ENCODE measurements around the gene CDC42EP5.
A peak's percentile ranks its signal among the peaks of the same experiment; 100 is the strongest.
"Not testable (repeated sequence)": the region's sequence is repeated elsewhere in the genome, so short reads cannot be mapped to it uniquely, and the experiment has no call there.

The CDC42EP5 gene

DNA sequence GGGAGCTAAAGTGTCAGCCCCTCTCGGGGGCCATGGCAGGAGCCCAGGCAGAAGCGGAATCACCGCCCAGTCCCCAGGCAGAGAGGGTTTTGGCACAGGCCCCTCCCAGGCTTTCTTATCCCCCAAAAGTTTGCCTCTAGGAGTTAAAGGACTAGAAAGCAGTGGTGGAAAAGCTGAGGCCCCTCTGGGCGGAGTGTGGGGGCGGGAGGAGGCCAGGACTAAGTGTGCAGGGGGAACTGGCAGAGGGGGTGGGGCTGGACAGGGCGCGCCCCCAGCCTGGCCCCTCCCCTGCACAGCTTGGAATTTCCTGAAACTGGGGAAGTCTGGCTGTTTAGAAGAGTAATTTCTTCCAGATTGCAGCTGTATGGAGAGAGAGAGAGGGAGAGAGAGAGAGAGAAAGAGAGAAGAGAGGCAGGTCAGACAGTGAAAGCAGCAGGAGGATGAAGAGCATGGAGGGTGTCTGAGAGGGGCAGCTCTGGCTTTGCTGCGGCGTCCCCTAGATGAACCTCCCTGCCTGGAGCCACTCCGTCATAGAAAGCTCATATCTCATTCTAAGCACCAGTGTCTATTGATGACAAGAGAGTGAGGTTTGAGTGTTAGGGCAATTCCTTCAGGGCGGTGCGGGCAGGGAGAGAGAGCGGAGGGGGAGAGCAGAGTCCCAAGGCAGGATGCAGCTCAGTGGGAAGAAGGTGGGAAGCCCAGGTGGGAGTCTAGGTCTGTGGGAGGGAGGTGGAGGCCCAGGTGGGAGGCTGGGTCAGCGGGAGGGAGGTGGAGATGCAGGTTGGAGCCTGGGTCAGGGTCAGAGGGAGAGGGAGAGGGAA, at the start of gene CDC42EP5:
TSS of gene CDC42EP5 (minus strand) at position 226 of the 821 bp plus-strand sequence. CDS start 7,749 bp downstream, outside the sequence.
- no peak for TF ChIP-seq Cebpa-rat (IDR thresholded peaks at IDR 0.05)
- no peaks in the 10 kb centered on the region for H3K36me3 ChIP-seq
- peaks cover 0 to 56% (median 0%) of the 10 kb centered on the region in 11 experiments; a peak in 8 of 22 replicates for H3K27me3 ChIP-seq
- no peaks in the 10 kb centered on the region for H3K9me3 ChIP-seq (replicated peaks in 1 of 11)
- peak within 1 kb of the TSS in 9 of 10 experiments; percentile 28 to 62 (median 50); a peak in 13 of 20 replicates for H3K4me3 ChIP-seq
- peak within 1 kb of the TSS; percentile 65 to 95 (median 85) for H3K4me2 ChIP-seq
- H4K20me1 ChIP-seq, result peaks cover 0 to 7% (median 0%) of the 10 kb centered on the region in 11 experiments; a peak in 4 of 22 replicates
- H3K27ac ChIP-seq, result peak within 1 kb of the TSS in 8 of 11 experiments; percentile 0 to 56 (median 42); a peak in 10 of 22 replicates
- peaks cover 46 to 51% (median 47%) of the 10 kb centered on the region in 10 experiments for H3K4me1 ChIP-seq
- peak within 1 kb of the TSS; percentile 42 to 73 (median 56); a peak in 19 of 22 replicates for H3K9ac ChIP-seq

GRCh38 chr19:54521860-54522513, 48.9 kb upstream of the CDC42EP5 start:
- H3K9me3 ChIP-seq (replicated peaks in 1 of 11), result peaks cover 1 to 7% (median 5%) of the 10 kb centered on the region in 11 experiments; a peak in 19 of 22 replicates
- H3K4me3 ChIP-seq, result 0 out of 20 replicates have a peak overlapping the region, but pooled peaks of 1 of the 10 experiments have one; percentile 28
- peak overlapping the region; percentile 75 to 96 (median 86) for H3K4me2 ChIP-seq
- H3K9ac ChIP-seq, result peak overlapping the region in 5 of 11 experiments; percentile 46 to 68 (median 60); a peak in 10 of 22 replicates
- H3K27ac ChIP-seq, result peak overlapping the region in 7 of 11 experiments; percentile 21 to 83 (median 81); a peak in 14 of 22 replicates
- H3K27me3 ChIP-seq, result peaks cover 0 to 18% (median 0%) of the 10 kb centered on the region in 11 experiments; a peak in 3 of 22 replicates
- no peaks in the 10 kb centered on the region for H4K20me1 ChIP-seq
- H3K36me3 ChIP-seq, result no peaks in the 10 kb centered on the region
- TF ChIP-seq Cebpa-rat (IDR thresholded peaks at IDR 0.05), result no peak
- H3K4me1 ChIP-seq, result peaks cover 58 to 76% (median 74%) of the 10 kb centered on the region in 10 experiments

- Histone ChIP-seq H3K9ac (peak overlapping the region in 9 of 11 experiments; percentile 9 to 68 (median 46); a peak in 13 of 22 replicates), H3K27me3 (peaks cover 0 to 18% (median 0%) of the 10 kb centered on the region in 11 experiments; a peak in 3 of 22 replicates), H3K36me3 (no peaks in the 10 kb centered on the region), H3K9me3 (replicated peaks in 1 of 11) (no peaks in the 10 kb centered on the region), H3K4me1 (peaks cover 59 to 77% (median 74%) of the 10 kb centered on the region in 10 experiments), H4K20me1 (no peaks in the 10 kb centered on the region), H3K4me2 (peak overlapping the region; percentile 75 to 96 (median 86)), H3K4me3 (peak overlapping the region in 5 of 10 experiments; percentile 2 to 31 (median 11); a peak in 6 of 20 replicates), H3K27ac (peak overlapping the region in 9 of 11 experiments; percentile 14 to 83 (median 66); a peak in 16 of 22 replicates)
- no peak for TF ChIP-seq Cebpa-rat (IDR thresholded peaks at IDR 0.05)
Observed at GRCh38 chr19:54521022-54521859, 48.1 kb upstream of the CDC42EP5 start.

DNA sequence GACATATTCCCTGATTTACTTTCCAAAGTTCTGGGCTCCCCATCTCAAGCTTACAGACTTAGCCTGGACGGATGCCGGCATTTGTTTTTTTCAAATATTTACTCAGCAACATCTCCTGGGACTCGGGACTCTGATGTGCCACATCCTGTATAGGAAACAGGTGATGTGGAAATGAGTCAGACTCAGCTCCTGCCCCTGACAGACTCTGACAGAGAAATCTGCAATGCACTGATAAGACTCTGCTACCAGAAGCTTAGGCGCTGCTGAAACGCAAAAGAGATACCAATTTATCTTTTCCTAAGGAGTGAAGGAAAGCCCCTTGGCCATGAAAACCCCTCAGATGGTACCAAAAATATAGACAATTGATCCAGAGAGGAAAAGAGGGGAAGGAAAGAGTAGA, 45.7 kb upstream of the CDC42EP5 start:
- H3K27me3 ChIP-seq, result peaks cover 0 to 27% (median 0%) of the 10 kb centered on the region in 11 experiments; a peak in 7 of 22 replicates
- H3K27ac ChIP-seq, result peak overlapping the region in 8 of 11 experiments; percentile 27 to 83 (median 74); a peak in 14 of 22 replicates
- no peaks in the 10 kb centered on the region for H4K20me1 ChIP-seq
- no peaks in the 10 kb centered on the region for H3K36me3 ChIP-seq
- peak overlapping the region in 6 of 11 experiments; percentile 18 to 72 (median 68); a peak in 13 of 22 replicates for H3K9ac ChIP-seq
- peak overlapping the region in 10 of 11 experiments; percentile 59 to 96 (median 88); a peak in 20 of 22 replicates for H3K4me2 ChIP-seq
- peaks cover 53 to 70% (median 64%) of the 10 kb centered on the region in 10 experiments for H3K4me1 ChIP-seq
- TF ChIP-seq Cebpa-rat (IDR thresholded peaks at IDR 0.05), result peak in 2 of 11 experiments; percentile 39 to 74; a peak in 3 of 22 replicates
- H3K9me3 ChIP-seq (replicated peaks in 1 of 11), result no peaks in the 10 kb centered on the region
- H3K4me3 ChIP-seq, result no peak overlapping the region; a peak in 2 of 20 replicates

- Histone ChIP-seq H3K27me3 (peaks cover 0 to 27% (median 0%) of the 10 kb centered on the region in 11 experiments; a peak in 7 of 22 replicates), H3K36me3 (no peaks in the 10 kb centered on the region)
Observed at GRCh38 chr19:54517483-54517882, 44.4 kb upstream of the CDC42EP5 start.

GRCh38 chr19:54515156-54515555, 42.1 kb upstream of the CDC42EP5 start:
- no peaks in the 10 kb centered on the region for H3K9me3 ChIP-seq (replicated peaks in 1 of 11)

More at GRCh38 chr19:54517483-54517882, 44.4 kb upstream of the CDC42EP5 start:
- Histone ChIP-seq H4K20me1 (no peaks in the 10 kb centered on the region), H3K9ac (no peak overlapping the region), H3K4me2 (peak overlapping the region in 3 of 11 experiments; percentile 7 to 76 (median 21); a peak in 3 of 22 replicates), H3K27ac (no peak overlapping the region), H3K4me1 (peaks cover 40 to 57% (median 50%) of the 10 kb centered on the region in 10 experiments), H3K4me3 (no peak overlapping the region), H3K9me3 (replicated peaks in 1 of 11) (no peaks in the 10 kb centered on the region)
- TF ChIP-seq Cebpa-rat (IDR thresholded peaks at IDR 0.05), result no peak

DNA sequence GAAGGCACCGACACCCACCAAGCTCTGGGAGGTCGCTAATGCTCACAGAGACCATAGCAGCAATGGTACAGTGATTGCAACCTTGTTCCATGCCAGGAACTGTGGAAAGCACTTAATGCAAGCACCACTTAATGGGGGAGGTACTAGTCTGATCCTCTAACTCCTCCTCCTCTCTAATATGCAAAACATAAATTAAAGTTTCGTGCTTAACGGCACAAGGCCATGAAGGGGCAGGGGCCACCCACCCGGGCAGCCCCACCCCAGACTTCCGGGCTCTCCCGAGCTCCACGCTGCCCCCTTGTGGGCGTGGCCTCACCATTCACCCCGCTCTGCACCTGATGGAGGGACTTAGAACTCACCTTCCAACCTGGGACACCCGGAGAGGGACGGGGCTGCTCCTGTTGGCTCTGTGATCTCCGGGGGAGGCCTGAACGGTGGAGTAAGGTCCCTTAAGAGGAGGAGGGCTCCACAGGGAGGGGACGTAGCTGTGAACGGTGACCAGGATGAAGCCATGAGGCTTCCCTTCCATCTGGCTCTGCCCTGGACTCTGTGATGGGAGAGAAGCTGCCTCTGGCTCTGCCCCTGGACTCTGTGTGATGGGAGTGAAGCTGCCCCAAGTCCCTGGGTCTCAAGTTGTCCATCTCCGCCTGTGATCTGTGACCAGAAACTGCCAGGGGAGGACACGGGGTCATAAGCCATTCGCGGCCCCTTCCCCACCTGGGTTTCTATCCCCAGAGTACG, 36.3 kb upstream of the CDC42EP5 start:
- H3K4me3 ChIP-seq; H3K9ac ChIP-seq; H3K9me3 ChIP-seq (replicated peaks in 1 of 11); H4K20me1 ChIP-seq; H3K4me2 ChIP-seq; H3K27ac ChIP-seq; H3K36me3 ChIP-seq: not testable (repeated sequence)
- H3K4me1 ChIP-seq, result peaks cover 25 to 35% (median 28%) of the 10 kb centered on the region in 10 experiments
- peaks cover 0 to 11% (median 0%) of the 10 kb centered on the region in 11 experiments; a peak in 2 of 22 replicates for H3K27me3 ChIP-seq

More at GRCh38 chr19:54515156-54515555, 42.1 kb upstream of the CDC42EP5 start:
- Histone ChIP-seq H3K27me3 (peaks cover 0 to 24% (median 0%) of the 10 kb centered on the region in 11 experiments; a peak in 7 of 22 replicates), H4K20me1 (no peaks in the 10 kb centered on the region), H3K4me3 (no peak overlapping the region), H3K36me3 (no peaks in the 10 kb centered on the region), H3K4me1 (peaks cover 16 to 35% (median 27%) of the 10 kb centered on the region in 10 experiments), H3K27ac (no peak overlapping the region), H3K4me2 (no peak overlapping the region), H3K9ac (no peak overlapping the region)
- no peak for TF ChIP-seq Cebpa-rat (IDR thresholded peaks at IDR 0.05)

DNA sequence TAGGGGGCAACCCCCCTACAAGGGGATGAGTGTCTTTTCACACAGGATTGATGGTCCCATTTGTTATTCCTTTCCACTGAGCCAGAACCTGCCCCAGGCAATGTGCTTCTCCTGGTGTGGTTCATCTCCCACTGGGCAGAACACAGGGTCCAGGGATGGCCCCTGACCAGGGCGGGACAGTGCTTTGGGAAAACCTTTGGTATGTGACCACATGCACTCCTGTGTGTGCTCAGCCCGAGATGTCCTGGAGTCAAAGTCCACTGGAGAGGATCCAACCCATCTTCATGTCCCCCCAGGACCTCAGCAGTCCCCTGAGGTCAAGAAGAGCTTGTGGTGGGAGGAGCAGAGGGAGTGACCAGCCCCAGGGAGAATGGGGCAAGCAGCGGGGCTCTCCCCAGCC, 35.4 kb upstream of the CDC42EP5 start:
- peak overlapping the region in 1 of 11 experiments; percentile 40; a peak in 1 of 22 replicates for H3K9ac ChIP-seq
- not testable (repeated sequence) for H3K9me3 ChIP-seq (replicated peaks in 1 of 11); H4K20me1 ChIP-seq; H3K36me3 ChIP-seq; H3K4me3 ChIP-seq
- H3K4me2 ChIP-seq, result peak overlapping the region; percentile 44 to 73 (median 58); a peak in 20 of 22 replicates
- peaks cover 25 to 35% (median 28%) of the 10 kb centered on the region in 10 experiments for H3K4me1 ChIP-seq
- H3K27ac ChIP-seq, result peak overlapping the region in 2 of 11 experiments; percentile 38 to 50; a peak in 2 of 22 replicates
- peaks cover 0 to 10% (median 0%) of the 10 kb centered on the region in 11 experiments; a peak in 2 of 22 replicates for H3K27me3 ChIP-seq

All from BLaER1 treated with 17β-estradiol and CSF1 and Interleukin-3, amounts not matched to agents 10 nM and 100 nM (cell line).